Upper lobe of left lung (tissue), 6 donors: Measurements from ENCODE around the gene DSG2. TPM values are rescaled to one million over a fixed set of nuclear protein-coding genes. Genes with fewer than 3 reads are reported as not detected.
A peak's percentile ranks its signal among the peaks of the same experiment; 100 is the strongest.

Experiments used
- ATAC-seq, 2 donors: fragments of 200-7000 bp; cut with Tn5 transposase; one replicate each; pipeline ENCODE4 v1.9.1; 2022; ENCODE audit warnings: mild to moderate bottlenecking in 2 of 2, moderate library complexity in 2 of 2; ENCODE audit not compliant: low FRiP score in 2 of 2
- DNase-seq, 2 donors: peaks; one replicate each; pipeline ENCODE4 v3.0.0-alpha.2; 2019 to 2020
- H3K27ac ChIP-seq, 4 donors: fragments of 200-600 bp; sonication (generic); one replicate each; pipeline ENCODE4 v1.5.1; 2016 to 2019
- H3K27me3 ChIP-seq, 4 donors: fragments of 200-600 bp; sonication (generic); one replicate each; pipeline ENCODE4 v1.5.1; 2017 to 2019
- H3K36me3 ChIP-seq, 4 donors: fragments of 200-600 bp; sonication (generic); one replicate each; pipeline ENCODE4 v1.5.1; 2016 to 2019
- H3K4me1 ChIP-seq, 4 donors: fragments of 200-600 bp; sonication (generic); one replicate each; pipeline ENCODE4 v1.5.1; 2018 to 2019
- H3K4me3 ChIP-seq, 4 donors: fragments of 200-600 bp; sonication (generic); one replicate each; pipeline ENCODE4 v1.5.1; 2017 to 2019; ENCODE audit warnings: mild to moderate bottlenecking in 2 of 4, moderate library complexity in 1 of 4
- H3K9me3 ChIP-seq, 4 donors: fragments of 200-600 bp; sonication (generic); one replicate each; pipeline ENCODE4 v1.5.1; 2018 to 2019
- CTCF ChIP-seq, 6 experiments: fragments of 450-650 bp in 4 of 6; fragments of 200-600 bp in 2 of 6; sonication (generic) in 2 of 6; IDR thresholded peaks; one replicate each; pipeline ENCODE4 v1.5.1; 2016 to 2019; ENCODE audit warnings: antibody characterized with exemption in 6 of 6
- EP300 ChIP-seq, 4 donors: sonication (generic); formaldehyde crosslinking; IDR thresholded peaks; one replicate each; pipeline ENCODE4 v1.5.1; 2017; ENCODE audit warnings: antibody characterized with exemption in 4 of 4, control low read depth in 2 of 4
- POLR2A ChIP-seq, 4 donors: fragments of 450-650 bp; IDR thresholded peaks; one replicate each; pipeline ENCODE4 v1.5.1; 2016 to 2017; ENCODE audit warnings: antibody characterized with exemption in 4 of 4, mild to moderate bottlenecking in 2 of 4
- POLR2AphosphoS5 ChIP-seq, 2 donors: sonication (generic); formaldehyde crosslinking; IDR thresholded peaks; one replicate each; pipeline ENCODE4 v1.5.1; 2017; ENCODE audit warnings: antibody characterized with exemption in 2 of 2
- WGBS, 2 donors: methylation state at CpG; one replicate each; pipeline ENCODE4 v1.1.5; 2017 to 2018; 5-methylcytosine and 5-hydroxymethylcytosine counted together
- total RNA-seq, 6 donors: library from RNA; depleted of rRNA in 4 of 6; stranded (reverse); fragments of >200 nt in 4 of 6; gene quantifications; one replicate each; pipeline versions ENCODE4 v1.1.0 to v1.2.1, GENCODE V29; 2016 to 2021
- donor health status: DM: no; HTN: no; CAD: no; lungs with moderate emphysema.
- donor health status: DM: no; HTN: yes; CAD: no; lungs with severe emphysema.

The DSG2 gene
- total RNA-seq, 6 donors from 2014 or later = 5.2 to 55.4 (median 26.8) TPM

- no peak overlapping the region for H3K4me3 ChIP-seq
- TF ChIP-seq POLR2A (IDR thresholded peaks at IDR 0.05) (no peak), EP300 (IDR thresholded peaks at IDR 0.05) (no peak), CTCF (IDR thresholded peaks at IDR 0.05) (no peak), POLR2AphosphoS5 (IDR thresholded peaks at IDR 0.05) (no peak)
- no peaks in the 10 kb centered on the region for H3K9me3 ChIP-seq
- H3K27me3 ChIP-seq = no peaks in the 10 kb centered on the region
- DNase-seq (peak in 1 of 2 donors; percentile 12), ATAC-seq (peak in 1 of 2 donors; percentile 59)
- no peaks in the 10 kb centered on the region for H3K4me1 ChIP-seq
- 83 to 86% methylated on average over 5 to 9 of the region's 9 CpGs for WGBS, 2 donors
- H3K27ac ChIP-seq = no peak overlapping the region
- H3K36me3 ChIP-seq = no peaks in the 10 kb centered on the region
Observed at GRCh38 chr18:31572368-31572767, 74.4 kb downstream of the DSG2 start.

- H3K36me3 ChIP-seq = no peaks in the 10 kb centered on the region
- DNase-seq (no peak), ATAC-seq (no peak)
- TF ChIP-seq EP300 (IDR thresholded peaks at IDR 0.05) (no peak), POLR2A (IDR thresholded peaks at IDR 0.05) (no peak), CTCF (IDR thresholded peaks at IDR 0.05) (no peak), POLR2AphosphoS5 (IDR thresholded peaks at IDR 0.05) (no peak)
- no peaks in the 10 kb centered on the region for H3K27me3 ChIP-seq
- no peaks in the 10 kb centered on the region for H3K9me3 ChIP-seq
- no peaks in the 10 kb centered on the region for H3K4me1 ChIP-seq
- no peak overlapping the region for H3K4me3 ChIP-seq
- 71 to 77% methylated on average over 3 of the region's 3 CpGs for whole genome bisulfite sequencing, 2 donors
- no peak overlapping the region for H3K27ac ChIP-seq
Observed at GRCh38 chr18:31573051-31573450, 75.1 kb downstream of the DSG2 start.

DNA sequence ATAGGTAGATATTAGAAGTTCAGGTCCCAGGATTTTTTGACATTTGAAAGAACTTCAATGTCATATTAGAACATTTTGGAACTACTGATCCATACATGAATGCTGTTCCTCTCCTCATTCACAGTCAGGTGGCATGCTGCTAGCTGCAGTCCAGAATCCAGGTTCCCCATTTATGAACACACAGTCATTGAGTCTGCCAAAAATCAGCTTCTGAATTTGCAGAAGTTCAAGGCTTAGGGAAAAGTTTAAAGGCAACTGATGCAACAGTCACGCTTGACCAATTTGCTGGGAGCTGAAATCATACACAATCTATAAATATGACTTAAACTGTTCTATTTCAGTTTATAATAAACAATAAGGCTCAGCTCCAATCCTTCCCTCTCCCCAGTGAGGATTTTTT is 76.4 kb downstream of the DSG2 start:
- WGBS, 2 donors = 35 to 81% methylated on average over 1 of the region's 1 CpG
- TF ChIP-seq CTCF (IDR thresholded peaks at IDR 0.05) (no peak), EP300 (IDR thresholded peaks at IDR 0.05) (no peak), POLR2AphosphoS5 (IDR thresholded peaks at IDR 0.05) (no peak), POLR2A (IDR thresholded peaks at IDR 0.05) (no peak)
- ATAC-seq (no peak), DNase-seq (no peak)
- Histone ChIP-seq H3K4me3 (no peak overlapping the region), H3K4me1 (no peaks in the 10 kb centered on the region), H3K27ac (no peak overlapping the region), H3K36me3 (no peaks in the 10 kb centered on the region), H3K27me3 (no peaks in the 10 kb centered on the region), H3K9me3 (no peaks in the 10 kb centered on the region)

GRCh38 chr18:31575515-31576257 is 77.7 kb downstream of the DSG2 start:
- DNase-seq = no peak
- H3K4me1 ChIP-seq = no peaks in the 10 kb centered on the region
- no peaks in the 10 kb centered on the region for H3K27me3 ChIP-seq
- TF ChIP-seq CTCF (IDR thresholded peaks at IDR 0.05) (no peak), EP300 (IDR thresholded peaks at IDR 0.05) (no peak), POLR2A (IDR thresholded peaks at IDR 0.05) (no peak), POLR2AphosphoS5 (IDR thresholded peaks at IDR 0.05) (no peak)
- H3K4me3 ChIP-seq = no peak overlapping the region
- 64 to 65% methylated on average over 3 of the region's 3 CpGs for WGBS, 2 donors
- no peaks in the 10 kb centered on the region for H3K9me3 ChIP-seq
- no peak for ATAC-seq
- no peak overlapping the region for H3K27ac ChIP-seq
- no peaks in the 10 kb centered on the region for H3K36me3 ChIP-seq

DNA sequence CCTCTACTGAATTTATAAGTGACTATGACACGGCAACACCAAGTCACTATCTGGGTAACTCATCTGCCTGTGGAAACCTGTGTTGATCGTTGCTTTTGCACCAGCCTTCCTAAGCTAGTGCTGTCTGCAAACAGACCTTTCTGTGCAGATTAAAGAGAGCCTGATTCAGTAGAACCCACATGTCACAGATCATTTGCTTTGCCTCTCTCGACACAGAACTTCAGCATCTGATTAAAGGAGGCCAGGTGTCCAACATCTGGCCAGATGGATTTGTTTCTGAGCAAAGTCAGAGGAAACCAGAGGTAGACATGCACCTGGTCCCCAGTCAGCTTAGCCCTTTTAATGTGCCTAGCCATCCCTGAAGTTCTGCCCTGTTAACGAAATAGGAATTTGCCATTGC is 78.7 kb downstream of the DSG2 start:
- DNase-seq (no peak), ATAC-seq (no peak)
- Histone ChIP-seq H3K4me3 (no peak overlapping the region), H3K27me3 (no peaks in the 10 kb centered on the region), H3K4me1 (no peaks in the 10 kb centered on the region), H3K9me3 (no peaks in the 10 kb centered on the region), H3K27ac (no peak overlapping the region), H3K36me3 (no peaks in the 10 kb centered on the region)
- TF ChIP-seq POLR2AphosphoS5 (IDR thresholded peaks at IDR 0.05) (no peak), POLR2A (IDR thresholded peaks at IDR 0.05) (no peak), EP300 (IDR thresholded peaks at IDR 0.05) (no peak), CTCF (IDR thresholded peaks at IDR 0.05) (no peak)
- 80 to 84% methylated on average over 4 of the region's 4 CpGs for WGBS, 2 donors
